SK-N-SH (cell line): ENCODE data around the gene MCTP1. TPM values are rescaled to one million over a fixed set of nuclear protein-coding genes. Genes with fewer than 3 reads are reported as not detected.

Experiments used
- CTCF ChIA-PET: fragments of 300-600, 350-600 bp; formaldehyde crosslinking; extraction: SDS; loops from one replicate; lab custom pipeline; 2021; lab: Yijun Ruan, JAX
- POLR2A ChIA-PET: fragments of 350-600 bp; sonication (Branson Sonifier 250); formaldehyde crosslinking; extraction: SDS; loops from one replicate; lab custom pipeline; 2020; ENCODE audit warnings: antibody characterized with exemption, inconsistent platforms; lab: Yijun Ruan, JAX
- DNase-seq: peaks from one replicate; pipeline ENCODE4 v3.0.0; 2012
- H2AFZ ChIP-seq: fragments of 200-600 bp; sonication (generic); 2 replicates; pipeline ENCODE4 v1.8.1; 2016; ENCODE audit warnings: antibody characterized with exemption, mild to moderate bottlenecking, low read depth
- H3F3A ChIP-seq: fragments of 200-600 bp; sonication (generic); replicated peaks from 2 replicates; pipeline ENCODE3; 2016; ENCODE audit warnings: antibody characterized with exemption, mild to moderate bottlenecking; ENCODE audit not compliant: insufficient read depth
- H3K27ac ChIP-seq, 2 experiments: fragments of 200-500 bp in 1 of 2; fragments of 200-600 bp in 1 of 2; sonication (Bioruptor generic) in 1 of 2; sonication (generic), shearing (Covaris generic) in 1 of 2; 2 replicates each; pipeline versions ENCODE4 v1.5.1 to v1.6.1; 2014 to 2016; ENCODE audit warnings: low read depth in 2 of 2, inconsistent platforms in 1 of 2, low read length in 1 of 2, mild to moderate bottlenecking in 1 of 2, mixed read lengths in 1 of 2
- H3K27me3 ChIP-seq: fragments of 200-600 bp; sonication (generic), shearing (Covaris generic); 2 replicates; pipeline ENCODE4 v1.6.1; 2016; ENCODE audit warnings: mixed run types; ENCODE audit not compliant: insufficient read depth
- H3K36me3 ChIP-seq, 2 experiments: fragments of 200-500 bp in 1 of 2; fragments of 200-600 bp in 1 of 2; sonication (Bioruptor generic) in 1 of 2; sonication (generic) in 1 of 2; replicated peaks in 1 of 2; 2 replicates each; pipeline versions ENCODE3 to v1.5.1; 2014 to 2016; ENCODE audit warnings: low read length in 1 of 2, mild to moderate bottlenecking in 1 of 2; ENCODE audit not compliant: insufficient read depth in 2 of 2, control insufficient read depth in 1 of 2
- H3K4me1 ChIP-seq, 2 experiments: fragments of 200-500 bp in 1 of 2; fragments of 200-600 bp in 1 of 2; sonication (Bioruptor generic) in 1 of 2; sonication (generic), shearing (Covaris generic) in 1 of 2; 2 replicates each; pipeline versions ENCODE4 v1.5.1 to v1.6.1; 2014 to 2016; ENCODE audit warnings: low read depth in 1 of 2, low read length in 1 of 2, mixed run types in 1 of 2; ENCODE audit not compliant: insufficient read depth in 2 of 2, control insufficient read depth in 1 of 2
- H3K4me2 ChIP-seq: fragments of 200-600 bp; sonication (generic), shearing (Covaris generic); 2 replicates; pipeline ENCODE4 v1.6.1; 2017; ENCODE audit warnings: mixed run types
- H3K4me3 ChIP-seq, 2 experiments: fragments of 200-500 bp in 1 of 2; fragments of 200-600 bp in 1 of 2; sonication (Bioruptor generic) in 1 of 2; sonication (generic), shearing (Covaris generic) in 1 of 2; 2 replicates each; pipeline versions ENCODE4 v1.5.1 to v1.8.1; 2014 to 2016; ENCODE audit warnings: low read depth in 2 of 2, inconsistent platforms in 1 of 2, low read length in 1 of 2, mild to moderate bottlenecking in 1 of 2, mixed read lengths in 1 of 2, moderate library complexity in 1 of 2
- H3K79me2 ChIP-seq: fragments of 200-600 bp; sonication (generic); 2 replicates; pipeline ENCODE4 v1.8.1; 2017; ENCODE audit warnings: mild to moderate bottlenecking; ENCODE audit not compliant: insufficient read depth
- H3K9ac ChIP-seq: fragments of 200-600 bp; sonication (generic); 2 replicates; pipeline ENCODE4 v1.6.1; 2017; ENCODE audit warnings: mixed run types
- H3K9me2 ChIP-seq: fragments of 200-600 bp; sonication (generic); 2 replicates; pipeline ENCODE4 v1.6.1; 2017; ENCODE audit warnings: mixed run types
- H3K9me3 ChIP-seq: fragments of 200-600 bp; sonication (generic); 2 replicates; pipeline ENCODE4 v1.6.1; 2017; ENCODE audit warnings: mixed run types, mild to moderate bottlenecking, moderate library complexity
- H4K20me1 ChIP-seq: fragments of 200-600 bp; sonication (generic); 2 replicates; pipeline ENCODE4 v1.6.1; 2017; ENCODE audit warnings: mild to moderate bottlenecking, mixed run types; ENCODE audit not compliant: insufficient read depth
- CHD2 ChIP-seq: fragments of 150-350 bp; IDR thresholded peaks from 2 replicates; pipeline ENCODE4 v1.6.1; 2018; ENCODE audit warnings: low read length; ENCODE audit not compliant: partially characterized antibody
- ELF1 ChIP-seq: IDR thresholded peaks from 2 replicates; pipeline ENCODE4 v1.4.0; 2012
- EP300 ChIP-seq, 2 experiments: IDR thresholded peaks; 2 replicates each; pipeline versions ENCODE4 v1.4.0 to v1.6.1; 2012; ENCODE audit warnings: borderline replicate concordance in 1 of 2, low read depth in 1 of 2, low read length in 1 of 2
- FOSL2 ChIP-seq: IDR thresholded peaks from 2 replicates; pipeline ENCODE4 v1.4.0; 2012; ENCODE audit warnings: low read depth, mild to moderate bottlenecking, moderate library complexity, borderline replicate concordance
- GABPA ChIP-seq: IDR thresholded peaks from 2 replicates; pipeline ENCODE4 v1.4.0; 2012; ENCODE audit warnings: low read depth, mild to moderate bottlenecking
- JUND ChIP-seq: IDR thresholded peaks from 2 replicates; pipeline ENCODE4 v1.4.0; 2012
- MEF2A ChIP-seq: IDR thresholded peaks from 2 replicates; pipeline ENCODE4 v1.4.0; 2012; ENCODE audit warnings: low read depth, borderline replicate concordance
- MXI1 ChIP-seq: IDR thresholded peaks from 2 replicates; pipeline ENCODE4 v1.6.1; 2012; ENCODE audit warnings: mild to moderate bottlenecking, low read depth, low read length, improper control_type of control experiment
- NRF1 ChIP-seq: IDR thresholded peaks from 2 replicates; pipeline ENCODE4 v1.6.1; 2012; ENCODE audit warnings: low read depth, mild to moderate bottlenecking, low read length
- RAD21 ChIP-seq: IDR thresholded peaks from 2 replicates; pipeline ENCODE4 v1.6.1; 2012; ENCODE audit warnings: mild to moderate bottlenecking, low read length
- SIN3A ChIP-seq: IDR thresholded peaks from 2 replicates; pipeline ENCODE4 v1.6.1; 2012; ENCODE audit warnings: low read depth, mild to moderate bottlenecking, low read length, moderate library complexity, borderline replicate concordance
- SMC3 ChIP-seq: IDR thresholded peaks from 2 replicates; pipeline ENCODE4 v1.6.1; 2012; ENCODE audit warnings: low read depth, low read length, improper control_type of control experiment
- YY1 ChIP-seq: IDR thresholded peaks from 2 replicates; pipeline ENCODE4 v1.4.0; 2012; ENCODE audit warnings: low read depth, mild to moderate bottlenecking
- WGBS: methylation state at CpG from one replicate; pipeline ENCODE4 v1.1.6; 2017; ENCODE audit warnings: low lambda C conversion rate; 5-methylcytosine and 5-hydroxymethylcytosine counted together
- polyA plus RNA-seq, 3 experiments: library from polyadenylated mRNA; depleted of rRNA; stranded (reverse); fragments of >200 nt; gene quantifications; 2 replicates each; pipeline ENCODE4 v1.2.3, GENCODE V29; 2012
- TF ChIP-seq, protein P1 (sequence below): IDR thresholded peaks from 2 replicates; pipeline ENCODE4 v1.4.0; 2012; ENCODE audit warnings: low read depth
- TF ChIP-seq, protein P2 (sequence below): IDR thresholded peaks from 2 replicates; pipeline ENCODE4 v1.6.1; 2012; ENCODE audit warnings: mild to moderate bottlenecking, low read depth, low read length, moderate library complexity
- TF ChIP-seq, protein P3 (sequence below): fragments of 150-350 bp; IDR thresholded peaks from 2 replicates; pipeline ENCODE4 v1.6.1; 2017; ENCODE audit warnings: antibody characterized with exemption, low read length, low read depth, borderline replicate concordance
- TF ChIP-seq, protein P4 (sequence below): IDR thresholded peaks from 2 replicates; pipeline ENCODE4 v1.4.0; 2012; ENCODE audit warnings: low read depth, borderline replicate concordance

Gene MCTP1
- polyA plus RNA-seq, 1 of the 3 experiments (the other 2 are of a cell fraction) = 0.53 TPM

DNA sequence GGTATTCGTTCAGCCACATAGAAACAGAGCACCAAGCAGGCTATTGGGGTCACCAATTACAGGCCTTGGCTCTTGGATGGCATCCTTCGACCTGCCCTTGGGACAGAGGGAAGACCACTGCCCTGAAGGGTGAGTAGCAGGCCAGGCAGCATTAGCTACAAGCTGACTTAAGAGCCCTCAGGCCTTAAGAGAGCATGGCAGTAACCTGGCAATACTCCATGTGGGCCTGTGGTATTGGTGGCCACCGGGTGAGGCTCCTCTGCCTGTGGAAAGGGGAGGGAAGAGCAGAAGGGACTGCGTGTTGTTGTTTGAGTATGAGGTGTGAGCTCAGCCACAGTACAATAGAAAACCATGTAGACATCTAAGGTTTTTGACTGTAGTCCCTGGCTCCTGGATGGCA, 170.6 kb downstream of the MCTP1 start:
- no peak overlapping the region for H3K4me2 ChIP-seq
- POLR2A ChIA-PET = no interaction called here
- no peak overlapping the region for H3K27ac ChIP-seq
- H3F3A ChIP-seq = no peaks in the 10 kb centered on the region
- H3K9me2 ChIP-seq = no peaks in the 10 kb centered on the region
- no peaks in the 10 kb centered on the region for H3K27me3 ChIP-seq
- DNase-seq = no peak
- CTCF ChIA-PET = no interaction called here
- no peaks in the 10 kb centered on the region for H4K20me1 ChIP-seq
- no peaks in the 10 kb centered on the region for H3K79me2 ChIP-seq
- H3K4me3 ChIP-seq = no peak overlapping the region
- WGBS = 0% methylated on average over 4 of the region's 4 CpGs
- H3K9ac ChIP-seq = no peak overlapping the region
- no peaks in the 10 kb centered on the region for H3K4me1 ChIP-seq
- no peaks in the 10 kb centered on the region for H3K36me3 ChIP-seq
- TF ChIP-seq ELF1 (no peak), JUND (no peak), EP300 (IDR thresholded peaks at IDR 0.05; ENCODE audit: borderline replicate concordance in 1 of 2, low read depth in 1 of 2, low read length in 1 of 2) (no peak), SIN3A (no peak), RAD21 (no peak), SMC3 (no peak), MXI1 (no peak), CHD2 (no peak), FOSL2 (no peak), GABPA (no peak), YY1 (no peak), MEF2A (no peak), NRF1 (no peak)
- TF ChIP-seq, protein P1, sequence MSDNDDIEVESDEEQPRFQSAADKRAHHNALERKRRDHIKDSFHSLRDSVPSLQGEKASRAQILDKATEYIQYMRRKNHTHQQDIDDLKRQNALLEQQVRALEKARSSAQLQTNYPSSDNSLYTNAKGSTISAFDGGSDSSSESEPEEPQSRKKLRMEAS = no peak
- TF ChIP-seq, protein P2, sequence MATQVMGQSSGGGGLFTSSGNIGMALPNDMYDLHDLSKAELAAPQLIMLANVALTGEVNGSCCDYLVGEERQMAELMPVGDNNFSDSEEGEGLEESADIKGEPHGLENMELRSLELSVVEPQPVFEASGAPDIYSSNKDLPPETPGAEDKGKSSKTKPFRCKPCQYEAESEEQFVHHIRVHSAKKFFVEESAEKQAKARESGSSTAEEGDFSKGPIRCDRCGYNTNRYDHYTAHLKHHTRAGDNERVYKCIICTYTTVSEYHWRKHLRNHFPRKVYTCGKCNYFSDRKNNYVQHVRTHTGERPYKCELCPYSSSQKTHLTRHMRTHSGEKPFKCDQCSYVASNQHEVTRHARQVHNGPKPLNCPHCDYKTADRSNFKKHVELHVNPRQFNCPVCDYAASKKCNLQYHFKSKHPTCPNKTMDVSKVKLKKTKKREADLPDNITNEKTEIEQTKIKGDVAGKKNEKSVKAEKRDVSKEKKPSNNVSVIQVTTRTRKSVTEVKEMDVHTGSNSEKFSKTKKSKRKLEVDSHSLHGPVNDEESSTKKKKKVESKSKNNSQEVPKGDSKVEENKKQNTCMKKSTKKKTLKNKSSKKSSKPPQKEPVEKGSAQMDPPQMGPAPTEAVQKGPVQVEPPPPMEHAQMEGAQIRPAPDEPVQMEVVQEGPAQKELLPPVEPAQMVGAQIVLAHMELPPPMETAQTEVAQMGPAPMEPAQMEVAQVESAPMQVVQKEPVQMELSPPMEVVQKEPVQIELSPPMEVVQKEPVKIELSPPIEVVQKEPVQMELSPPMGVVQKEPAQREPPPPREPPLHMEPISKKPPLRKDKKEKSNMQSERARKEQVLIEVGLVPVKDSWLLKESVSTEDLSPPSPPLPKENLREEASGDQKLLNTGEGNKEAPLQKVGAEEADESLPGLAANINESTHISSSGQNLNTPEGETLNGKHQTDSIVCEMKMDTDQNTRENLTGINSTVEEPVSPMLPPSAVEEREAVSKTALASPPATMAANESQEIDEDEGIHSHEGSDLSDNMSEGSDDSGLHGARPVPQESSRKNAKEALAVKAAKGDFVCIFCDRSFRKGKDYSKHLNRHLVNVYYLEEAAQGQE = no peak
- TF ChIP-seq, protein P3, sequence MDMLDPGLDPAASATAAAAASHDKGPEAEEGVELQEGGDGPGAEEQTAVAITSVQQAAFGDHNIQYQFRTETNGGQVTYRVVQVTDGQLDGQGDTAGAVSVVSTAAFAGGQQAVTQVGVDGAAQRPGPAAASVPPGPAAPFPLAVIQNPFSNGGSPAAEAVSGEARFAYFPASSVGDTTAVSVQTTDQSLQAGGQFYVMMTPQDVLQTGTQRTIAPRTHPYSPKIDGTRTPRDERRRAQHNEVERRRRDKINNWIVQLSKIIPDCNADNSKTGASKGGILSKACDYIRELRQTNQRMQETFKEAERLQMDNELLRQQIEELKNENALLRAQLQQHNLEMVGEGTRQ = no peak
- TF ChIP-seq, protein P4, sequence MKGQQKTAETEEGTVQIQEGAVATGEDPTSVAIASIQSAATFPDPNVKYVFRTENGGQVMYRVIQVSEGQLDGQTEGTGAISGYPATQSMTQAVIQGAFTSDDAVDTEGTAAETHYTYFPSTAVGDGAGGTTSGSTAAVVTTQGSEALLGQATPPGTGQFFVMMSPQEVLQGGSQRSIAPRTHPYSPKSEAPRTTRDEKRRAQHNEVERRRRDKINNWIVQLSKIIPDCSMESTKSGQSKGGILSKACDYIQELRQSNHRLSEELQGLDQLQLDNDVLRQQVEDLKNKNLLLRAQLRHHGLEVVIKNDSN = no peak
- H2AFZ ChIP-seq = no peak overlapping the region
- H3K9me3 ChIP-seq = no peaks in the 10 kb centered on the region
